SK-N-DZ (cell line): Measurements from ENCODE around the gene APH1B. TPM values are rescaled to one million over a fixed set of nuclear protein-coding genes. Genes with fewer than 3 reads are reported as not detected.
"Not testable (repeated sequence)": the region's sequence is repeated elsewhere in the genome, so short reads cannot be mapped to it uniquely, and the experiment has no call there.

Experiments used
- DNase-seq: peaks from one replicate; pipeline ENCODE4 v3.0.0-alpha.2; 2015; ENCODE audit warnings: low spot score
- polyA plus RNA-seq, 2 experiments: library from polyadenylated mRNA; depleted of rRNA; stranded (reverse); fragments of >200 nt; gene quantifications; 2 replicates each; pipeline ENCODE4 v1.2.3, GENCODE V29; 2014

APH1B gene
- polyA plus RNA-seq (2014; cell fraction: cytosol; rRNA removed): 8.8 and 10.9 TPM in 2 replicates
- polyA plus RNA-seq (2014; cell fraction: nucleus; rRNA removed): 5.6 and 6.1 TPM in 2 replicates

DNA sequence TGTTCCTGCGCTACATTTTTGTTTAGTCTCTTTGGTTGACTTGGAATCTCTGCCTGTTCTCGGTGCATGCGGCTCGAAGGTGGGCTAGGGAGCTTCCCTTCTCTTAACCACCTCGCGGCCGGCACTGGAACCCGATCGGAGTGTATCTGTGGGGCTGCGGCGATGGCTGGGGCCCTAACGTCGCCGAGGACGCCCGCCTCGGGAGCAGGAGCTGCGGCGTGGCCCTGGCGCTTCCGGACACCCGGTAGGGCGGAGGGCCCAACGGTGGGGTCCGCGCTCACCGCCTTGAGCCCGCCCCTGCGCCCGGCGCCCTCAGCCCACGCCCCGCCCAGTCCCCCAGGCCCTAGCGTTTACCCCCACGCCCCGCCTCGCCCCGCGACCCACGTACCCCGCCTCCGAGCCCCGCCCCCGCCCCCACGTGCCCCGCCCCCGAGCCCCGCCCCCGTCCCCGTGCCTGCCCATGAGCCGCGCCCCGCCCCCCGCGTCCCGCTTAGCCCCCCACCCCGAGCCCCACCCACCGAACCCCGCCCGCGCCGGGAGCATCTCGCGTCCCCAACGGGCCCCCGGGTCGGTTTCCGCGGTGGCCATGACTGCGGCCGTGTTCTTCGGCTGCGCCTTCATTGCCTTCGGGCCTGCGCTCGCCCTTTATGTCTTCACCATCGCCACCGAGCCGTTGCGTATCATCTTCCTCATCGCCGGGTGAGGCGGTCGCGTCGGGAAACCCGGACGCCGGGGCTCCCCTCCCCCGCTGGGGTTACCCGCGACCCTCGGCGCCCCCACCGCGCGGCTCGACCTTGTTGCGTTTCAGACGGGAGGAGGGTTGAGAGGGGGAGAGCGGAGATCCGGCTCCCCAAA, at the start of gene APH1B:
TSS of gene APH1B (plus strand) at position 568 of the 855 bp plus-strand sequence. CDS start at position 587, 19 bp downstream.
- DNase-seq: peak; percentile 79

DNA sequence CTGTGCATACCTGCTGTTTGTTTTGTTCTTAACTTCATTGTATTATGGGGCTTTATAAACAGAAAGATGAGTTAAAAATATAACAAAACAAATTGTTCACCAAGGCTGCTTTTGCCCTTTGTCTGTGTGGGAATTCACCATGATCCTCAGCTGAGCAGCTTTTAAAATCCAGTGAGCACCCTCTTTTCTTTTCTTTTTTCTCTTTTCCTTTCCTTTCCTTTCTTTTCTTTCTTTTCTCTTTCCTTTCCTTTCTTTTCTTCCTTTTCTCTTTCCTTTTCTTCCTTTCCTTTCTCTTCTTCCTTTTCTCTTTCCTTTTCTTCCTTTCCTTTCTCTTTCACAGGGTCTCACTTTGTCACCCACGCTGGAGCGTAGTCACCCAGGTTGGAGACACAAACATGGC, 49.7 kb upstream of the APH1B start:
- DNase-seq: no peak

- no peak for DNase-seq
Observed at GRCh38 chr15:63231206-63231605, 46.2 kb upstream of the APH1B start.

DNA sequence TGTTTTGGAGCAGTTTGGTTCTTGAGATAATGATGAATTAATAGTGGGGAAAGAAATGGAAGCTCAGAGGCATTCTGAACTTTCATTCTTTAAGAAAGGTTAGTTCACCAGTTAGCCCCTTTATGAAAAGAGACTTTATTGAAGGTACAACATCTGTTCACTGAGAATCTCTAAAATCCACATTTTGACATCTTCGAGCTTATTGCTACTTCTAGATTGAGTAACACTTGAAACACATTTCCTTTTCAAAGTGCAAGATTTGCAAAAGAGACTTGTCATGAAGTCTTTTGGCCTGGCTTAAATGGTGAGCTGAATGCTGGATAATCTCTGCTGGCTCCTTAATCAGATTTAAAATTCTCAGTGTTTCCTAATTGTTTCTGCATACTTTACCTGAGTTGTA, 45.7 kb upstream of the APH1B start:
- no peak for DNase-seq

DNA sequence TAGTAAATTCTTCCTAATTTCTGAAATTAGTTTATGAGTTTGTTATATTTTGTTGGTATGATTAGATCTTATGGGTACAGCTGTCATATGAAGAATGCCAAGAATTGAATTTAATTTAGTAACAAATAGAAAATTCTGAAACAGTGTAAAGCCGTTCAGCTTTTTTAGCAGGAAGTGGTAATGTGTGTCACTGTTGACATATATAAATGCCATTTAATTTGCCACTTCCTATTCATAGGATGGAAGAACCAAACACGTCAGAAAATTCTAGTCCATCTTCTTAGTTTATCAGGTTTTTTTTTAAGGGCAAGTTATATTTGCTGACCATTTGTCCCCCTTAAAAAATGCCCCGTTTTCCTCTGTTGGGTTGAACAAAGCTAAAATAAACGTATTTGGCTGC, 45.0 kb upstream of the APH1B start:
- DNase-seq: no peak

DNA sequence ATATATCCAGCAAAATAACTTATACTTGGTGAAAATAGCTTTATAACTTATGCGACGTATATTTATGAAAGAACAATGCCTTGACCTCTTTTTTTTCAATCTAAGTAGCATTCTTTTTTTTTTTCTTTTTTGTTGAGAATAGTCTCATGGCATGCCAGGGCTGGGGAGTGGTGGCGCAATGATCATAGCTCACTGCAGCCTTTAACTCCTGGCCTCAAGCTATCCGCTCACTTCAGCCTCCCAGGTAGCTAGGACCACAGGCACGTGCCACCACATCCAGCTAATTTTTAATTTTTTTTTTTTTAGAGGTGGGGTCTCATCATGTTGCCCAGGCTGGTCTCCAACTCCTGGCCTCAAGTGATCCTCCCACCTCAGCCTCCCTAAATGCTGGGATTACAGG, 44.5 kb upstream of the APH1B start:
- DNase-seq: no peak

DNA sequence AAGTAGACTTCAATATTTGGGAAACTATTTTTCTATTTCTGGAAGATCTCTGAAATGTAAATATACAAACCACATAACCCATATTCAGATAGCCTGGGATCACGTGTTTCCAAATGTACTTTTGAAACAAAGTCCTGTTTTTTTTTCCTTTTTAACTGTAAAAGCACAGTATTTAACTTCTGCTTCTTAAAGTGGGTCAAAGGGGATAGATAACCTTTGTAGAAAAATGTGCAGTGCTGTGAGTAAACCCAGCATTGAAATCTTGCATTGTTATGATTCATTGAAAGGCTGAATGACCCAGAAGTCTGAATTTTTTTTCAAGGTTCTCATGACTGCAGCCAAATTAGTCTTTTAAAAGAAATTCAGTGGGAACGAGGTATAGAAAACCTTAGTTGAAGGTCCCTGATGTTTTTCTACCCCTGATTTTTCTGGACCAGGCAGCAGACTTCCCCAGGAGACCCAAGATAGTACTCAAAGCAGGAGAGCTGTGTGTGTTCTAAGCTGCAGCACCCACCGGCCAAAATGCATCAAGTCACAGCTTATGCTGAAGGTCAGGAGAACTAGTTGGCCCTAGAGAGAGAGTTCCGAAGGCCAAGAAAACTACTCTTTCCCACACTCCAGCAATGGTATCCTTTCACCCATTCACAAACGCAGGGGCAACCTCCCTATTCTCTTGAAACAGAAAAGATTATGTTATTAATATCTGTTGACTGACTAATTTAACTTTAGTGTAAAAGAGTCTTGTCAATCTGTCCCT, 43.6 kb upstream of the APH1B start:
- DNase-seq: no peak

- DNase-seq: no peak
Observed at GRCh38 chr15:63234451-63234870, 42.9 kb upstream of the APH1B start.

DNA sequence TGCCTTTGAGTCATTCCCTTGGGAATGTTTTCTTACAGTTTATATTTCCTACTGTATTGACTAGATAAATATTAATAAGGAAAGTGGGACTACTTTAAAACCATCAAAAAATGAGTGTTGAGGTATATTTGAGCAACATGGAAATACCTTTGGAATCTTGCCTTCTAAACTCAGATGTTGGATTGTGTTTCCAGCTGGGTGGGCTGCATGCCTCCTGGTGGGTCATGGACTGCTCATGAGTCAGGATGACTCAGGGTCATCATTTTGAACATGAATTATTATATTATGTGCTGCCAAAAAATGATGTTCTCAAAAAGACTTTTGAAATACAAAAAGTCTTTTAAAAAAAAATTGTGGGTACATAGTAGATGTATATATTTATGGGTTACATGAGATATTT, 41.1 kb upstream of the APH1B start:
- no peak for DNase-seq

- not testable (repeated sequence) for DNase-seq
Observed at GRCh38 chr15:63237086-63237485, 40.3 kb upstream of the APH1B start.

GRCh38 chr15:63238171-63238570, 39.2 kb upstream of the APH1B start:
- DNase-seq: no peak

GRCh38 chr15:63238796-63239195, 38.6 kb upstream of the APH1B start:
- no peak for DNase-seq

DNA sequence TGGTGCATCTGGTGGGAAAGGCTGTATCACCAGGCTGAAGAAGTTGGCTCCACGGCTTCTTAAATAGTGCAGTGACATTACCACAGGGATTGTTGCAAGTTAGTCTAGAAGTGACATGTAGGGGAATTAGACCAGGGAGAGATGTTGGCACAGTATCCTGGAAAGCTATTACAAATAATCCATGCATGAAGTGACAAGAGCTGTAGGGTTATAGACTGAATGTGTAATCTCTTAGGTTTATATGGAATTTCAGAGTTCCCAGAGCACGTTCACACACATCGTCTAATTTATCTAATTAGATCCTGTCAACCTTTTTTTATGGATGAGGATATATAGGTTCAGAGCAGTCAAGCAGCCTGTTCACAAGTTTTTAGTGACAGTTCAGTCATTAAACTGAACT, 37.3 kb upstream of the APH1B start:
- DNase-seq: no peak

DNA sequence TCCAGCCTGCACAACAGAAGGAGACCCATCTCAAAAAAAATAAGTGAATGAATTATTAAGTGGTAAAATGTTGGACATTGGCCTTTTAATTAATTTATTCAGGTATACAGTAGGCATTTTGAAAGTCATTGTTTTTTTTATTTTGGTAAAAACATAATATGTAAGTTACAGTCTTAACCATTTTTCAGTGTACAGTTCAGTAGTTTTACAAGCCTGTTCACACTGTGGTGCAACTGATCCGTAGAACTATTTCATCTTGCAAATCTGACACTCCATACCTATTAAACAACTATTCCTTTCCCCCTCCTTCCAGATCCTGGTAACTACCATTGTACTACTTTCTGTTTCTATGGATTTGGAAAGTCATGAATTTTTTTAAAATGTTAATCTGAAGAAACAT, 36.1 kb upstream of the APH1B start:
- DNase-seq: no peak

- DNase-seq: no peak
Observed at GRCh38 chr15:63243101-63243500, 34.3 kb upstream of the APH1B start.

DNA sequence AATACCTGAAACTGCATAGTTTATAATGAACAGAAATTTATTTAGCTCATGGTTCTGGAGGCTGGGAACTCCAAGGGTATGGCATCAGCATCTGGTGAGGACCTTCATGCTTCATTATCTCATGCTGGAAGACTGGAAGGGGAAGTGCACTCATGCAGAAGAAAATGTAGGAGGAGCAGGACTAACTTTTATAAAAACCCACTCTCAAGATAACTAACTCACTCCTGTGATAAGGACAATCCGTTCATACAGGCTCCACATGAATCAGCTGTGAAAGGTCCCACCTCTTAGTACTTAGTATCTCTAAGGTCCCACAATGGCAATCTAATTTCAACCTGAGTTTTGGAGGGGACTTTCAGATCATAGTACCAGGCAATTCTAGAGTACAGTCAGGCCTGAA, 33.6 kb upstream of the APH1B start:
- DNase-seq: no peak

DNA sequence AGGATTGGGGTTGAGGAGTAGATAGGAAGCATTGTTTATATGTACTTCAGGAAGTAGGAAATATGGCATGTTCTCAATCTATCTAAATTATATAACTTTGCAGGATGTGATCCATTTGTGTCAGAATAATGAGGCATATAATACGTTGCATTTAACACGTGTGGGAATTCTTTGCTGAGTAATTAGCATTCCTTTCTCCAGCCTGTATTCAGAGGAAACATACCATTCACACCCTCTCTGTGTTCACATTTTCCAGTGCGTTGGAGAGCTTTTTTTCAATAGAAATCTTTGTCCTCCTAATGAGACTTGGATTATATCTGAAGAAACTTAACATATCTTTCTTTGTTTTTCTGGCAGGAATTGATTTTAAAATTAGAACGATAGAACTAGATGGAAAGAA, 33.0 kb upstream of the APH1B start:
- no peak for DNase-seq

DNA sequence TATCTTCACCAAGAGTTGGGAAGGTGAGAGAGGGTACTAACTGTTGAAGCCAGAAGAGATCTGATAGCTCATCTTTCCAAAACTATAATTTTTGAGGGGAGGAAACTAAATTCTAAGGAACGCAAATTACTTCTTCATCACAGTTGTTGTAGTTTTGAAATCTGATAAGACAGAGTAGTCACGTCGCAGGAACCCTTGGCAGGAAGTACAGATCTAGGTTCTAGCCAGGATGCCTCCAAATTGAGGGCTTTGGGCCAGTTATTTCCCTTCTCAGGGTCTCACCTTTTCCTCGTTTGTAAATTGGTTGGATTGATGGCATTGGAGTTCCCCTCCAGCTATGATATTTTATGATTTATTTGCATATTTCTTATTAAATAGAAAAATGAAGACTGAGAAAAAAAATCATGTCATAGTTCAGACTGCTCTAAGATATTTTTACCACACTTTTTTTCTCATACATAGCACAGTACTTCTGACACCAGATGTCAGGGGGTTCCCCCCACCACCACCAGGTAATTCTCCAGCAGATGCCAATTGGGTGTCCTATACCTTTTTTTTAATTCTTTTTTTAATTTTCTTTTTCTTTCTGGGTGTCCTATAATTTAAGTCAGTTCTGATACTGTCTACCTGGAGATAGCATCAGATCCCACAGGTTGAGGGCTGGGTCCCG, 32.3 kb upstream of the APH1B start:
- no peak for DNase-seq

DNA sequence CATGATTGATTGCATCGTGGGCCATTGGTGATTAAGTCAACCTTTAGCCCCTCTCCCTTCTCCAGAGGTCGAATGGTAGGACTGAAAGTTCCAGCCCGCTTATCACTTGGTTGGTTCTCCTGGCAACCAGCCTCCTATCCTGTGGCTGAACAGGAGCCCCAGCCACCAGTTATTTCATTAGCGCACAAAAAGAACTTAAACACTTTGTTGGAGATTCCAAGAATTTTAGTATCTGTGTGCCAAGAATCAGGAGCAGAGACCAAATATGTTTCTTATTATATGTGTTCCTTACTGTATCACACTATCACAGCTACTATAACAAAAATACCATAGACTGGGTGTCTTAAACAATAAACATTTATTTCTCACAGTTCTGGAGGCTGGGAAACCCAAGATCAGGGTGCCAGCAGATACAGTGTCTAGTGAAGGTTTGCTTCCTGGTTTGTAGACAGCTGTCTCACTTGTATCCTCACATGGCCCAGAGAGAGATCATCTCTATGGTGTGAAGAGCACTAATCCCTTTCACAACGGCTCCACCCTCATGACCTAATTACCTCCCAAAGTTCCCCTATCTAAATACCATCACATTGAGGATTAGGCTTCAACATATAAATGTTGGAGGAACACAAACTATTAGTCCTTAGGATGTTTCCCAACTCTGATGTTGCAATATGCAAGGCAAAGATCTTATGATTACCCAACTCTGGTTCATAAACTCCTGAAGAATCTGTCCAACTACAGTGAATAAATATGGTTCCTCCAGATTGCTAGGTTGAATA, 30.5 kb upstream of the APH1B start:
- DNase-seq: no peak

GRCh38 chr15:63250312-63250965, 27.0 kb upstream of the APH1B start:
- no peak for DNase-seq

GRCh38 chr15:63251701-63252100, 25.7 kb upstream of the APH1B start:
- no peak for DNase-seq
